HG02973 (cell line): Measurements from ENCODE around the gene CUX1.

Source experiments
- ATAC-seq: cut with Tn5 transposase; IDR thresholded peaks from one replicate; pipeline ENCODE4 v1.9.1; 2021; ENCODE audit warnings: moderate library complexity; ENCODE audit not compliant: unreplicated experiment

The CUX1 gene

DNA sequence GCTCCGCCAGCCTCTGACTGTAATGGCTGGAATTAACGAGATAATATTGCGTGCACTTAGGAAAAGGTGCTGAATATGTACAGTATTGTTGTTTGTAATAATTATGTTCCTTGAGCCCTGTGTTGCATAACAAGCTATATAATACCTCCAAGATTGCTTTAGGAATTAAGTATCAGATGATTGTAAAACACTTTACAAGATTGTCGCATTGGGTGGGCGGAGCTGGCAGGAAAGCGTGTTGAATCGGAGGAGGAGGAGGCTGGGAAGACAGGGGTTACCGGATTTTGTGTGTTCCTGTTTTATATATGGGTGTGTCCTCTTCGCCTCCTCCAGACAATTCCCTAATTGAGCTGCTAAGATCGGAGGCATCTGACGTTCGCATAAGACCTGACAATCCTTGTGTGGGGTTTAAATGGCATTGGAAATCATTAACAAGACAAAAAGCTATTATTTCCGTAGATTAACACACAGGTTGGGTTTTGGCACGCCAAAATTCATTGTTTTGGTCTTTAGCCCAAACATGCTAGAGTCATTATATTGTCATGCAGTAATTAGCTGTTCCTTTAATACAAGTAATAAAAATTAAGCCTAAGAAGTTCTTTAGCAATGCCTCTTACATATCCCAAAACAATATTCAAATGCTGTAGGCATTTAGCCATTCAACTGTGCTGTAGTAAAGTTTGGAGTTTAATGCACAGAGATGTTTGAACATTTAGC lies 276.3 kb downstream of the CUX1 start:
- ATAC-seq = no peak

- no peak for ATAC-seq
These were observed 276.9 kb downstream of the CUX1 start for GRCh38 chr7:102094316-102094650.

DNA sequence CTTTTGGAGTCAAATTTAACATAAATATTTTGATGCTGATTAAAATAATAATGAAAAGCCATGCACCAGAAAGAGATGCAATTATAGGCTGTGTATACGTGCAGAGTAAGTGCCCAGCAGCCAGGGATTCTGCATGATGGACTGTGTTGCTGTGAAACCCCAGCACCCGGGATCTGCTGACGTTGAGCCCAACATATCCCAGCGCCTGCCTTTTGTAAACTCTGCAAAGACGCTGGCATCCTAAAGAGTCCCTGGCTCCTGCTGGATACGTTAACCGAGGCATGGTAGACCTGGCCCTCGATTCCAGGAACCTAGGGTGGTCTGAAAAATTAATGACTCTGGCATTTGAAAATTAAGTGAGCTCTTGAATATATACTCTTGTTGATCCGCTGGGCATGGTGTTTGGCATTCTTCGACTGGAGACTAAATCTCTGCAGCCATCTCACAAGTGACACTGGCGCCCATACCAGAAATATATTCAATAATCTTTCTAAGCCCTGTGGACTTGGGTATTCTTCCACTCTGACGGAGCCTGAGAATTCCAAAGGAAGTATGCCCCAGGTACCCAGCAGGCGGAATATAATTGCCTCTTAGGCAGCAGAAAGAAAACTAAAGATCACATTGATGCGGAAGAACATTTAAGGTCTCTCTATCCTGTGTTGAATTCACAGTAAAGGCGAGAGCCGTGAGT lies 278.0 kb downstream of the CUX1 start:
- ATAC-seq = no peak

GRCh38 chr7:102096012-102096332 lies 278.5 kb downstream of the CUX1 start:
- ATAC-seq = no peak

GRCh38 chr7:102096706-102097427 lies 279.4 kb downstream of the CUX1 start:
- ATAC-seq = no peak

GRCh38 chr7:102097601-102098161 lies 280.3 kb downstream of the CUX1 start:
- no peak for ATAC-seq

DNA sequence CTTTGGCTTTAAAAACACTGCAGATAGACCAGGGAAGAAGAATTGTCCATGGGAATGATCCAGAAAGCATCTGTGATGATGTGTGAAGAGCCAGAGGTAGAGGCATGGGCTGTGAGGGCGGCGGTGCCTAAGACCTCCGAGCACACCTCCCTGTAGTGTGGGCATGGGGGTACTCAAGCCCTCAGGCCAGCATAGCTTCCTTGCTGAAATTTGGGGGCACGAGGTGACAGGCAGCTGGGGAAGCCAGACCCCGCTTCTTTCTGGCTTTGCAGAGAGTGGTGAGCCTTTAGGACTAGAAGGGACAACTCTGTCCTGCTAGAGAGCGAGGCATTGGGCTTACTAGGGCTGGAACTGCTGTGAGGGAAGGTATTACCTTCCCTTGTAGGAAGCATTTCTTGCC lies 281.6 kb downstream of the CUX1 start:
- no peak for ATAC-seq

- no peak for ATAC-seq
These were observed 282.0 kb downstream of the CUX1 start for GRCh38 chr7:102099474-102099873.

- no peak for ATAC-seq
These were observed 283.7 kb downstream of the CUX1 start for GRCh38 chr7:102101111-102101551.

- no peak for ATAC-seq
These were observed 284.5 kb downstream of the CUX1 start for GRCh38 chr7:102101926-102102325.

DNA sequence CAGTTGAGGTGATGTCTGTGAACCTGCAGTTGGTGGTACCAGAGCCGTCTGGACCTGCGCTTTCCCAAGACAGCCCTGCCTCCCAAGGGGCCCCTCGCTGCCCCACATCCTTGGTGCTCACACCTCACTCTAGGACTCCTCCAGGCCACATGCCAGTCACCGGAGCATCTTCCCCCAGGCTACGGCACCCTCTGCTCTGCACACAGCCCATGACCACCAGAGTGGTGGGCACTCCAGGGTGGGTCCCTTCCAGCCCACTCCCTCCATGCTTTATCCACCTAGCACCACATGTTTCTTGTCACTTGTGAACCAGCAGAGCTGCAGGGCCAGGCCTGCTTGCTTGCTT lies 285.6 kb downstream of the CUX1 start:
- no peak for ATAC-seq

- ATAC-seq = no peak
These were observed 286.8 kb downstream of the CUX1 start for GRCh38 chr7:102104245-102104644.

DNA sequence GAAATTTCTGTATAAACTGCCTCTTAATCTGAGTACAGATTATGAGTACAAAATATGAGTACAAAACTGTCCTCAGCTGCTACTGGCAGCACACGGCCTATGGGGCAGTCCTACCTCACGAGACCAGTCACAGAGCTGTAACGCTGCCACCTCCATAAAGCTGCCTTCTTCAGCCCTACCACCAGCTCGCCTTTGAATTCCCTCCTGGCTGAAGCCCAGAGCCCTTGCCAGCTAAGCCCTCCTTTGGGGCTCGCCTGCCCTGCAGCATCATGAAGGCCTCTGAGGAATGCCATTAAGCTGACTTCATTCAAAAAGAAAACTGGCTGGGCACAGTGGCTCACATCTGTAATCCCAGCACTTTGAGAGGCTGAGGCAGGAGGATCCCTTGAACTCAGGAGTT lies 289.2 kb downstream of the CUX1 start:
- no peak for ATAC-seq

DNA sequence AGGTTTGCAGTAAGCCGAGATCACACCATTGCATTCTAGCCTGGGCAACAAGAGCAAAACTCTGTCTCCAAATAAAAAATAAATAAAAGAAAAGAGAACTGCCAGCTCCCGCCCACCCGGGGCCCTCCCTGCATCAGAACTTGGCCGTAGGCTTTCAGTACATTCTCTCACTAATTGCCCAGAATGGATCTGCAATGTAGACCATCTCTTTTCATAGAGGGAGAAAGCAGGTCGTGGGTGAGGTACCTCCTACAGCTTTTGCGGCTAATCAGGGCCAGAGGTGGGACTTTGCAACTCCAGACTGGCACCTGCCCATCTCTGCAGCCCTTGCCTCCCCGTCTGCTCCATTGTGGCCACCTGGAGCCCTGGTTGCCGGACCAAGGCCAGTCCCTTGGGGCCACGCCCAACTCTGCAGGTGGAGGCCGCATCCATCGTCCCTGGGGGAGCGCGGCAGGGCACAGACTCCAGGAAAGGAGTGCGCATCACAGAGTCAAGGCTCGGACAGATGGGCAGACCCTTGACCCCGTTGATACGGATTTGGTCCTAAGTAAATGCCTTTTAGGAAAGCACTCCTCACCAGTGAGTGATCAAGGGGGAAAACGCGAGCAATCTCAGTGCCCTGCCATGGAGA lies 290.2 kb downstream of the CUX1 start:
- no peak for ATAC-seq

DNA sequence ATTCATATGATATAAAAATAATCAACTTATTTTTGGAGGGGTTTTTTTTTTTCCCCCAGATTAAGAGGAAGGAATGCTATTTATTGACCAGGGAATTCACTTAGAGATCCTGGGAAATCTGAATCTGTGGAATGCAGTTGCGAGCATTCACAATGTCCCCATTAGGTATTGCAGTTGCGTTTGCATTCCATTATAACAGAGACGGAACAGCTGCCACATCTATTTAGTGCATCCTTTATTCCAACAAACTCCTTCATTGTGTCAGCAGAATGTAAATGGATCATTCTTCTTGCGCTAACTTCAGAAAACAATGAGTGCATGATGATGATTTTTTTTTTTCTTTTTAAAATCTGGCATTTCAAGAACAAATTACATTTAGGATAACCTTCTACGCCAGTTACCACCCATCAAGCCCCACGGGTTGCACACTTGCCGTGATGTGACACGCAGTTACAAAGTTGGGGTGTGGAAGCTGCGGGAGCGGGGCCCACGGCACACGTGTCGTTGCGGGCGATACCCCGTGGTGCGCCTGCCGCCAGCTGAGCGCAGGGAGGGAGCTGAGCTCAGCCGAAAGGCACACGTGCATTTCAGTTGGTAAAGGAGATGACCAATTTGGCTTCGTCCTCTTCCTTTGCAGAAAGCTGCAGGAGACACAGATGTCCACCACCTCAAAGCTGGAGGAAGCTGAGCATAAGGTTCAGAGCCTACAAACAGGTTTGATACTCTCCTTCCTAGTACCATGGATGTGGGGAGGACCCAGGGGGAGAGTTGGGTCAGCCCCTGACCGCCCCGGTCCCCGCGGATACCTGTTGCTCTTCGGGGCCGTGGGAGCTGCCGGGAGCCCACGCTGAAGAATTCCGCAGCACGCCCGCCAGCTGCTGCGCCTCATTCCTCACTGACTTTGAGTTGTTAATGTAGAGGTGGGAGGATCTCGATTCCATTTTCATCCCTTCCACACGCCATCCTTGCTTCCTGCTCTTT lies 293.9 kb downstream of the CUX1 start:
- ATAC-seq = no peak

DNA sequence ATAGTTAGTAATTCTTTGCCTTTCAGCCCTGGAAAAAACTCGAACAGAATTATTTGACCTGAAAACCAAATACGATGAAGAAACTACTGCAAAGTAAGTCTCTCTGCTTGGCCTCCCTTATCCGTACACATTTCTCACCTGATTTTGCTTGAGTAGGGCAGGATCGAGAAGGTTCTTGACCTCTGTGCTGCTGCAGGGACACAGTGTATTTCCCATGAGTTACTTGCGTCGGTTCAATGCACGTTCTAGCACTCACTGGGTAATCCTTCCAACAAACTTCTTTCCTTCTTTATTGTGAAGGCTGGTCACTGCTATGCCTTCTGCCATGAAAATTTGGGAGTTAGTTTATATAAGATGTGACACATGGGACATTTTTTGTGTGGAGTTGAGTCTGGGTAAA lies 297.8 kb downstream of the CUX1 start:
- ATAC-seq = no peak

GRCh38 chr7:102115931-102116330 lies 298.5 kb downstream of the CUX1 start:
- no peak for ATAC-seq

DNA sequence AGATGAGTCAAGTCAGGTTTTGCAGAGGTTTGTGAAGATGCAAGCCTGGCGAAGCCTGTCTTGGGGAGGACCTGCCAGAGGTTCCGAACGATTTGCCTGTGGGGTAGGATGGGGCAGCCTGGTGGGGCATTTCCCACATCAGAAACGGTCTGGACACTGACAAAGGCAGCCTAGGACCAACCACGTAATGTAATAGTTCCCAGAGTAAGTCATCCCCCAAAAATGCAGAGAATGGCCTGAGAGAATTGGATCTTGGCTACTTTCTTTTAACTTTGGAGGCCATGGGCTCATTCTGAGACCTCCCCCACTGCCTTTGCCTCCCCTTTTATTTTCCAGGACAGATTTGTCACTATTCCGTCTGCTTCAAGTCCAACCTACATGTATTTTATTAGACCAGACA lies 300.3 kb downstream of the CUX1 start:
- ATAC-seq = no peak

DNA sequence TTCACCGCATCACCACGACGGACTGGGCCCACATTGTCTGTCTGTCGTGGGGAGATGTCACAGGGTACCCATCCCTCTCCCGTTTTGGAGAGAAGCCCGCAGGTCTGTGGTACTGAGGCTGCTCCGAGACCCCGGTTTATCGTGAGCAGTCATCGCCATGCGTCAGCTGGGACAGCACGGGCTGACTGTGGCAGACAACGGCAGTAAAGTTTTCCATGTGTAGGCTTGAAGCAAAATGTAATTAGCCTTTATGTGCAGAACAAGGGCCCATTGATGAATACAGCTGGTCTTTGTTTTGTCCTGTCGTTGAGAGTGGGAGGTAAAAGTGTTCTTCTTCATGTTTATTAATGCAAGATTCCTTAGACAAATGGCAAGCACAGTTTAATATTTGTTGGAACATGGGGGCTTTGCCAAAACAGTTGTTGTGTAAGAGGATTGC lies 301.8 kb downstream of the CUX1 start:
- no peak for ATAC-seq

- ATAC-seq = no peak
These were observed 302.5 kb downstream of the CUX1 start for GRCh38 chr7:102119925-102120324.
